Measurements from ENCODE around the gene PRKX.
"Not testable (repeated sequence)": the region's sequence is repeated elsewhere in the genome, so short reads cannot be mapped to it uniquely, and the experiment has no call there.

The PRKX gene

DNA sequence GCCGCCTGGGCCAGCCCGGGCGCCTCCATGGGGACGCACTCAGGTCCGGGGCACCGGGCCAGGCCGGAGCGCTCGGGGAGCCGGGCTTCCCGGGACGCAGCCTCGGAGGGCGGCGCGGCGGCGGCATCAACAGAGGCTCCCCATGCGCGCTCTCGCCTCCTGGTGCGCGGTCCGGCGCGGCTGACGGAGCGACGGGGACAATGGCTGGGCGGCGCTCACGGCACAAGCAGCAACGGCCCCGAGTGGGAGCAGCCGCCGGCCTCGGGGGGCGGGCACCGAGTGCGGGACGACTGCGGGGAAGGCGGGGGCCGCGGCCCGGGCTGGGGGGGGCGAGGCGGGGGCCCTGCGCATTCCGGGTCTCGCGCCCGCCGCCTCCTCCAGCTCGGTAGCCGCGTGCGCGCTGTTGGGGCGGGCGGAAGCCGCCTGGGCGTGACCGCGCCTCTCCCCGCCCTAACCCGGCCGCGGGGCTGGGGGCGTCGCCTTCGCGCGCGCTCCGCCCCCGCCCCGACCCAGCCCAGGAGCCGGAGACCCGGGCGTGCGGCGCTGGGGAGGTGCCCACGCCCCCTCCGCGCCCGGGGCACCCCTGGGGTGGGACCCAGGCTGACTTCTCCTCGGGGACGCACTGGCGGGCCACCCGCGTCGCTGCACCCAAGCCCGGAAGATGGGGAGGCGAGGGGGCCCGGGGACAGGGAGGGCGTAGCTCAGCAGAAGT, at the start of gene PRKX:
TSS of gene PRKX (minus strand) at position 425 of the 712 bp plus-strand sequence. CDS start at position 29, 396 bp downstream.
- peak; percentile 39 to 69 for DNase-seq (ENCODE audit: low read depth in 2 of 2)

DNA sequence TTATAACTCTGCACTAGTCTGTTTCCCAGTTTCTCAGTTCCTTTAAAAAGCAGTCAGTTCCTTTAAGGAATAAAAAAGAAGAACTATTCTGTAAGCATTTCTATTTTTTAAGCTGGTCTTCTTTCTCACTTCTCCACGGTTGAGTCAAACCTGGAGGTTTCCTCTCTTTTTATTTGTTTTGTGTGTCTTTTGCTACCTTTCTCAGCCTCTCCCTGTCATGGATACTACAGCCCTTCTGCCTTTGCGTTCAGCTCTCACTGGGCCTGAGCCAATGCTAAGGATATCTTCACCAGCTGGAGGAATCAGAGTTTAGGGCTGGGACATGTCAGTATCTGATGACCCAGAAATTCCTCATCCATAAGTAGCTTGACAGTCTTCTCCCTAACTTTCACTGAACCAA, 49.7 kb upstream of the PRKX start:
- DNase-seq (ENCODE audit: low read depth in 2 of 2), result no peak

DNA sequence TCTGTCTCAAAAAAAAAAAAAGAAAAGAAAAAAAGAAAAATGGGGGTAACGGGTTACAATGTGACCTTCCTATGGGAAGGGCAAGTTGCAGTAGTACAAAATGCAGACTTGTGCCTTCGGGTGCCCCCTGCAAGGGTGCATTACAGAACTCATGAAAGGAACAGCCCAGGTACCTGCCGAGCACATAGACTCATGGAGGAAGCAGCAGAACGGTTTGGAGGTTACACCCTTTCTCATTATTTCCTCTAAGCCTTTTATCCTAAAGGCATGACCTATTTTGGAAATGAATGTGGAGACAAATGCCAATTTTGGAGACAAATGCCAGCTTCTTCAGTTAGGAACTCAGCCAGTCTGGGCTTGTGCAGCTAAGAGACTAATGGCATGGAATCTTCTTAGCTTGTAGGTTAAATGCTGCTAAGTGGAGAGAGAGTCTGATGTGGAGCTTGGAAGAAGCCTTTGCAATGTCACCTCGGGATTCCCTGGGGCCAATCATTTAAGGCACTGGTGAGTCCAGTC, 44.1 kb upstream of the PRKX start:
- DNase-seq (ENCODE audit: low read depth in 2 of 2), result no peak

DNA sequence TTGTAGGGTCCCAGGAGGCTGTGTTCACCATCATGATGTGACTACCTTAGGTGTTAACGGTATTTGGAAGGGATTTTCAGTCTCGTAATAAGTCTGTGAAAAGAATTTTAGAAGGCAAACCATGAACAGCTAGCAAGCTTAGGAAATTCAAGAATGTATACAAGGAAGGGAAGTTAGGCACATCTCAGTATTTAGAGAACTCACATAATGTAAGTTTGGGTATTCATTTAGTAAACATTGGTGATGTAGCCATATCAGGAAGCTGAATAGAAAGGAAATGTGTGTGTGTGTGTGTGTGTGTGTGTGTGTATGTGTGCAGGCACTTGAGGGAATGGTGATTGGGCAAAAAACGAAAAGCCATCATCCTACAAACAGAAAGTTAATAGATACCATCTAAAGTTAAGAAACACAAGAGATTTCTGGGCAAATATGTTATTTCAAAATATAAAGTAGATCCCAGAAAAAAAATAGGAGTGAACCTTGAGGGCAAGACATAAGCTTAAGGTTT, 34.7 kb upstream of the PRKX start:
- DNase-seq (ENCODE audit: low read depth in 2 of 2), result no peak

DNA sequence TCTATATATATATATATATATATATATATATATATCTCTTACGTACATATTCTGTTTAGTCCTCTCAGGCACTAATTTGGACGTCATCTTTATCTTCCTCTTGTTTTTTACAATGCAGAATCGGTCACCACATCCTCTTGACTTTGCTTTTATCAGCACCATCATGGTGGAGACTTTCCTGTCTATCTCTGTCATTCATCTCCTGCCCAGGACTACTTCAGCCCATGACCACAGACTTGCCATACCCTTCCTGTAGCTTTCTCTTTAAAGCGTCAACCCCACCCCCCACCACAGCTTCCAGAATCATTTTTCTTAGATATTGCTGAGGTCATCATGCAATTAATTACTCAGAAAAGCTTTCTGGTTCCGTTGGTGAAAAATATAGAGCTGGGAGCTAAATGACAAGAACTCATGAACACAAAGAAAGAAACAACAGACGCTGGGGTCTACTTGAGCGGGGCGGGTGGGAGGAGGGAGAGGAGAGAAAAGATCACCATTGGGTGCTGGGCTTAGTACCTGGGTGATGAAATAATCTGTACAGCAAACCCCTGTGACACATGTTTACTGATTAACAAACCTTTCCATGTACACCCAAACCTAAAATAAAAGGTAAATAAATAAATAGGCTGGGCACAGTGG, 30.5 kb upstream of the PRKX start:
- DNase-seq (ENCODE audit: low read depth in 2 of 2), result peak; percentile 19 to 36

DNA sequence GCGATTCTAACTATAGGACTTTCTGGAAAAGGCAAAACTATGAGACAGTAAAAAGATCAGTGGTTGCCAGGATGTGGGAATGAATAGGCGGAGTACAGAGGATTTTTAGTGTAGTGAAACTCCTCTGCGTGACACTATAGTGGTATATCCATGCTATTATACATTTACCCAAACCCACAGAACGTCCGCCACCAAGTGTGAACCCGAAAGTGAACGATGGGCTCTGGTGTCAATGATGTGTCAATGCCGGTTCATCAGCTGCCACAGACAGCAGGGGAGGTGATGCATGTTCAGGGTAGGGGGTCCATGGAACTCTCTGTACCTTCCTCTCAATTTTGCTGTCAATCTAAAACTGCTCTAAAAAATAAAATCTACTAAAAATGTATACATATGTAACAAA, 27.5 kb upstream of the PRKX start:
- DNase-seq (ENCODE audit: low read depth in 2 of 2), result not testable (repeated sequence)

DNA sequence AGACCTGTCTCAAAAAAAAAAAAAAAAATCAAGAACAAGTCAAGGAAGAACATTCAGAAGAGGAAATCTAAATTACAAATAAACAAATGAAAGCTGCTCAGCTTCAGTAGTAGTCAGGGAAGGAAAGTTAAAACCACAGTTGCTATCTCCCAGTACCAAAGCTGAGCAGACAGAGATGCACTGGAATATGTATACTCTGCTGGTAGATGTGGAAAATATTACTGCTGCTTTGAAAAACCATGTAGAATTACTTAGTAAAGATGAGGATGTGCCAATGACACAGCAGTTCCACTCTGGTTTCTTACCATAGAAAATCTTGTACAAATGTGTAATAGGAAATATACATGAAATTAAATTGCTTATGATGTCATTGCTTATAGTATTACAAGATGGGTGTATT, 25.1 kb upstream of the PRKX start:
- DNase-seq (ENCODE audit: low read depth in 2 of 2), result no peak

DNA sequence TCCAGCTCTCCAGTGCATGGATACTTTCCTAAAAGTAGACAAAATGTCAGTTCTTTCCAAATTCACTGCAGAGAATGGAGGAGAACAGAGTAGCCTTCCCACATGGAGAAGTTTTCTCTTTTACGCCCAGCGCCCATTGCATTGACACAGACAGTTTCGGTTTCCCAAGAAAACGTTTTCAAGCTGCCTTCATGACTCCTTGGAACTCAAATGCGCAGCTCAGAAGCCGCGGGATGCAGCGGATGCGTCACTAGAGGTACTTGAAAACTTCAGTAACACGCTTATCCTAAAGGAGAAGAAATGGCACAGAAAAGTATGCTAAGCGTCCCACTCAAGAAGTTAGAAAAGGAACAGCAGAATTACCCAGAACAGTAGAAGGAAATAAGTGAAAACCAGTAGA, 23.1 kb upstream of the PRKX start:
- DNase-seq (ENCODE audit: low read depth in 2 of 2), result not testable (repeated sequence)

DNA sequence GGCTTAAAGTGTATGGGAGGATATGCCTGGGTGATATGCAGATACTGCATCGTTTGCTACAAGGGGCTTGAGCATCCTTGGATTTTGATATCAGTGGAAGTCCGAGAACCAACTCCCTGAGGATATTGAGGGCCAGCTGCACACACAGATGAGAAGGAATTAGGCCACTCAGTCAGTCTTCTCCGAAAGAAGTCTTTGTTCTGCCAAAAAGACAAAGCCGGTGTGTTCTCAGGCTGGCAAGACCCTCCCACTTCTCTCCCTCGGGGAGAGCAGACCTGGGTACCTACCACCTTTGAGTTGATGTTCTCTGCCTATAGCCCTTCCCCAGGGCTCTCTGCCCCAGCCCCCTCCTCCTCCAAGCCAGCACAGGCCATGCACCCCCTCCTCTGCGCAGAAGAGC, 22.4 kb upstream of the PRKX start:
- DNase-seq (ENCODE audit: low read depth in 2 of 2), result not testable (repeated sequence)

DNA sequence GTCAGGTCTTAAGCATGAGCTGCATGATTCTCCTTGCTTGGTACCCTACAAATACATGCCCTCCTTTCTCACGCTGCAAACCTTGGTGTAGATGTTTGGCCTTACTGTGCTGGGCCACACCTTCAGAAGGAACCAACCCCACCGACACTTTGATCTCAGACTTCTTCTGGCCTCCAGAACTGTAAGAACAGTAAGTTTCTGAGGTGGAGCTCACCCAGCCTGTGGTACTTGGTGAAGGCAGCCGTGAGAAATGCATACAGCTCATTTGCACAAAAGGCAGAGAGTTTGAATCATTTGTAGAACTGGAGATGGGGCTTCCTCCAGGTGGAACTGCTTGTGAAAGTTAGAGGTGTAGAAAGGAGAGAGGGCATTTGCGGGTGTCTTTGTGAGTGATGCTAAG, 21.0 kb upstream of the PRKX start:
- DNase-seq (ENCODE audit: low read depth in 2 of 2), result not testable (repeated sequence)

DNA sequence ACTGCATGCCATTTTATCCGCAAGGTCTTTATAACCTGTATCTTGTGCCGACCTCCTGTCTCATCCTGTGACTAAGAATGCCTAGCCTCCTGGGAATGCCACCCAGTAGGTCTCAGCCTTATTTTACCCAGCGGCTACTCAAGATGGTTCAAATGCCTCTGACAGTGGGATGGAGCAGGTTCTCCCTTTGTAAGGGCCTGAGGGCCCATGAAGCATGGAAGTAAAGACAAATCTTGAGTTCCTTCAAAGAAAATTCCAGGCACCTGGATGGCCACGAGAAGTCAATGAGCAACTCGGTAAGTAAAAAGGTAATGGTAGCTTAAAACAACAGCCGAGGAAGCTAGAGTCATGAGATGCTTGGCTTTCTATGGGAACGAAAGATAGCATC, 19.6 kb upstream of the PRKX start:
- no peak for DNase-seq (ENCODE audit: low read depth in 2 of 2)

DNA sequence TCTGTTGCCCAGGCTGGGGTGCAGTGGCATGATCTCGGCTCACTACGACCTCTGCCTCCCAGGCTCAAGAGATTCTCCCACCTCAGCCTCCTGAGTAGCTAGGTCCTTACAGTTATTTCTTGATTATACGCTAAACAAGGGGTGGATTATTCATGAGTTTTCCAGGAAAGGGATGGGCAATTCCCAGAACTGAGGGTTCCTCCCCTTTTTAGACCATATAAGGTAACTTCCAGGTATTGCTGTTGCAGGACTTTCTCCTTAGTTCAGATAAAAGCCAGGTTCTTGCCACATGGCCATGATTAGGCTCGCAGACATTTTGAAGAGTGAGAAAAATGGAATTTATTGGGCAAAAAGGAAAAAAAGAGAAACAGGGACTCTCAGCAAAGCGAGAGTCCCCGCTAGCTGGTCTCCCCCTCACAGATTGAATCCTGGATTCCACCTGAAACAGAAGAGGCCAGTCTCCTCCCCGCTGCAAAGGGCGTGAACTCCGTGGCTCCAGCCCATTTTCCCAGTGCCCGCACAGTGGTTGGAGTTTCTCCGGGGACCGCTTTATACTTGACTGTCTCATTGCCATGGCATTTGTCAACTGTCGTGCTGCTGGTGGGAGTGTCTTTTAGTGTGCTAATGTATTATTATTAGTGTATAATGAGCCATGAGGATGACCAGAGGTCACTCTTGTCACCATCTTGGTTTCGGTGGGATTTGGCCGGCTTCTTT, 19.0 kb upstream of the PRKX start:
- not testable (repeated sequence) for DNase-seq (ENCODE audit: low read depth in 2 of 2)

DNA sequence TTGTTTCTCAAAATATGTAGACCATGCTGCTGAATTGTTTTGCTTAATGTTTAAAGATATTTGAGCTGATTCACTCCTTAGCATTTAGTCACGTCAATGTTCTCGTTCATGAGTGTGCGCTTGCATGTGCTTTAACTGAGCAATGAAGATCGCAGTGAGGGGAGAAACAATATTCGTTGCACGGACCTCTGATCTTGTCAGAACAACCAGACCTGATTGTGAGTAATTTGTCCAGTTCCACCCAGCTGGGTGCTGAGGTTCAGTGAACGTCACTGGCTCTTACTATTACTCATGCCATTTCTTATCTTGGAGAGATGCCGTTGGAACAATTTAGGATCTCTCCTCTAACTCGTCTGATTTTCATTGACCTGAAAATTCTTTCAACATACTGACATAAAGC, 15.0 kb upstream of the PRKX start:
- DNase-seq (ENCODE audit: low read depth in 2 of 2), result no peak

DNA sequence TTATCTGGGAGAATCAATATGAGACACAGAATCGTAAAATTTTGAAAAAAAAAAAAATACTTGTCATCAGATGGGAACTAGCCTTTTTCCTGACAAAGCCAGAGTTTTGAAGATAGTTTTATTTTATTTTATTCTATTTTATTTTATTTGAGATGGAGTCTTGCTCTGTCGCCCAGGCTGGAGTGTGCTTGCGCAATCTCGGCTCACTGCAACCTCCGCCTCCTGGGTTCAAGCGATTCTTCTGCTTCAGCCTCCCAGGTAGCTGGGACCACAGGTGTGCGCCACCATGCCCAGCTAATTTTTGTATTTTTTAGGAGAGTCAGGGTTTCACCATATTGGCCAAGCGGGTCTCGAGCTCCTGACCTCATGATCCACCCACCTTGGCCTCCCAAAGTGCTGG, 10.0 kb upstream of the PRKX start:
- DNase-seq (ENCODE audit: low read depth in 2 of 2), result not testable (repeated sequence)

DNA sequence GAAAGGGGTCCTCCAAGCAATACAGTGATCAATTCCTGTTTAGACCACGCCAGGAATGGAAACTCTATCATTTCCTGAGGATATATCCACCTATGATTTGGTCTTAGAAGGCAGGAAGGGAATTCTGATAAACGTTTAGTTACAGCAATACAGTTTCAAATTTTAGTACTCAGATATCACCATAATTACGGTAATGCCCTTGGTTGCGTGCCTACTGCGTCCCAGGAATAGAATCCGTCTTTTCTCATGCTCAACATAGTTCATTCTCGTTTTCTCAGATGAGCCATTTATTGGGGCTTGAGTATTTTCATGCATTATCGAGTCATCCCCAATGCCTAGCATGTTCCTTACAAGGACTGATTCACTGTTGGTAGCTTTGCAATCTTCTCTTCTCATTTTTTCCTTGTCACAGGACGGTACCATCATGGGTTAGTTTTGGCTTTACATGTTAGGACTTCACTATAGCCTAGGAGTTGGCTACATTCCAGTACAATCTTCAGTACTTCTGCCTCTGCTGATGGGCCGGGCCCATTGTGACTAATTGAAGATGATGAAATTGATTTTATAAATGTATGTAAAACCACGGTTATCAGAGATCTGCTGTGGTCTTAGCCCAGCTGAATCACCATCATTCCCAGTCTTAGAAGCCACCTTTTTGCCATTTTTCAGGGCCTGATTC, 4.4 kb upstream of the PRKX start:
- no peak for DNase-seq (ENCODE audit: low read depth in 2 of 2)

DNA sequence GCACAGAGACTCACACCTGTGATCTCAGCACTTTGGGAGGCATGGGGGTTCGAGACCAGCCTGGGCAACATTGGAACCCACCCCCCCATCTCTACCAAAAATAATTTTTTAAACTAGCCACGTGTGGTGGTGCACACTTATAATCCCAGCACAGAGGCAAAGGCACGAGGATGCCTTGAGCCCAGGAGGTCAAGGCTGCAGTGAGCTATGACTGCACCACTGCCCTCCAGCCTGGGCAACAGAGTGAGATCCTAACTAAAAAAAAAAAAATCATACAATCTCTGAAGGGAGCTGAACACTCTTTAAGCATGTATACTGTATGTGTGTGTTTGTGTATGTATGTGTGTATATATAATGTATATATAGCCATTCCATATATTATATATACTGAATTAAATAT, 2.5 kb upstream of the PRKX start:
- DNase-seq (ENCODE audit: low read depth in 2 of 2), result no peak

DNA sequence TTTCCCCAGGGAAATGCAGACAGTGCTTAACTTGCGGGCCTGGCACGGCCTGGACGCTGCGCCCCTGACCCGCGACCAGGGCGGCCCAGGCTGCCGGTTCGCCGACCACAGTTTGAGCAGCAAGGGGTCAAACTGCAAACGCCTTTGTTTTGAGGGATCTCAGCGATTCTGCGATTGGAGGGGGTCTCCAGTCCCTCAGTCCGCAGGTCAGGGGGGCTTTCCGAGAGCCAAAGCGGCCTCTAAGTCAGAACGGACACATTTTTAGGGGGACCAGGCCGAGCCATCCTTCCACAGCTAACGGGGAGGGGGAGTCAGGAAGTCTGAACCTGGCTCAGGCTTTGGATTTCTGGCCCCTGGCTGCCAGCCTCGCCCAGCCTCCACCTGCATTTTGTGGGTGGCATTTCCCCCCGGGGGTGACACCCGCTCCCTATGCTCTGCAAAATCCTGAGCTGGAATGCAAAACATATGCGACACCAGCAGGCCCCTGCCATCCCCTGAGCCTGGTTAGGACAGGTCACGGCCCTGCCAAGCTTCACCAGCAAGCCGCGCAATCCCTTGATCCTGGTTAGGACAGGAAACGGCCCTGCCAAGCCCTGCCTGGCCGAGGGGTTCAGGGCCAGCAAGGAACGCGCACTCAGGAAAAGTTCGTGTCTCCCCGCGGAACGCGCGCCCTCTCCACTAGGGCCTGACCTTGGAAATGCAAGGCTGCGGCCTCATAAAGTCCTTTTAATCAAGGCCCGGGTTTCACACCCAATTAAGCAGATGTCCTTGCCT, 1.4 kb upstream of the PRKX start:
- DNase-seq (ENCODE audit: low read depth in 2 of 2), result not testable (repeated sequence)

DNA sequence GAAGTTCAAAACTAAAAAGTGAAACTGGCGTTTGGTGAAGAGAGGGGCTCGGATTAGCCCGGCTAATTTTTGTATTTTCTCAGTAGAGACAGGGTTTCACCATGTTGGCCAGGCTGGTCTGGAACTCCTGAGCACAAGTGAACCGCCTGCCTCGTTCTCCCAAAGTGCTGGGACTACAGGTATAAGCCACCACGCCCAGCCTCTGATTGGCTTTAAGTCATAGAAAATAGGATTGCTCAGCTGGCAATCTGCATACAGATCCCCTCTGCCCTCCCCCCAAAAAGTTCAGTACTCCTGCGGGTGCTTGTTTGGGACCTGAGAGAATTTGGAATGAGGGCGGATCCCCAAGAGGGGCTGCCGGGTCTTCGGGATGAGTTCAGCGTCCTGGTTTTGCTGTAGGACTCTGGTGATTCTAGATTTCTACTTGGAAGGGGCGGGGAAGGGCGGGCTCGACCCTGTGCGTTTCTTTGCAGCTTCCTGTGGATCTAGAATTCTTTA, 537 bp upstream of the PRKX start:
- DNase-seq (ENCODE audit: low read depth in 2 of 2), result no peak

DNA sequence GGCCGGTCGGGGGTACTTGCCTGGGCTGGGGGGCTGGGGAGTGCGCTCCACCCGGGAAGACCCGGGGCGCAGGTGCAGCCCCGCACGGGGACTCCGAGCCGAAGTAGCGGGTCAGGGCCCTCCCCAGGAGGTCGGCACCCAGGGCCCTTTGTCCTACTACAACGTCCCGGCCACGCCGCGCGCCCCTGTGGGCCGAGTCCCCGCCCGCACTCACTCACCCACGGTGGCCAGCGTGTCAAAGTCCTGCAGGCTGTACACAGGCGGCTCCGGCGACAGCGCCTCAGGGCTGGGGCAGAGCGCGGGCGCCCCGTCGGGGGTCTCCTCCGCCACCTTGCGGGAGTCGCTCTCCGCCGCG, 602 bp downstream of the PRKX start:
- no peak for DNase-seq (ENCODE audit: low read depth in 2 of 2)

DNA sequence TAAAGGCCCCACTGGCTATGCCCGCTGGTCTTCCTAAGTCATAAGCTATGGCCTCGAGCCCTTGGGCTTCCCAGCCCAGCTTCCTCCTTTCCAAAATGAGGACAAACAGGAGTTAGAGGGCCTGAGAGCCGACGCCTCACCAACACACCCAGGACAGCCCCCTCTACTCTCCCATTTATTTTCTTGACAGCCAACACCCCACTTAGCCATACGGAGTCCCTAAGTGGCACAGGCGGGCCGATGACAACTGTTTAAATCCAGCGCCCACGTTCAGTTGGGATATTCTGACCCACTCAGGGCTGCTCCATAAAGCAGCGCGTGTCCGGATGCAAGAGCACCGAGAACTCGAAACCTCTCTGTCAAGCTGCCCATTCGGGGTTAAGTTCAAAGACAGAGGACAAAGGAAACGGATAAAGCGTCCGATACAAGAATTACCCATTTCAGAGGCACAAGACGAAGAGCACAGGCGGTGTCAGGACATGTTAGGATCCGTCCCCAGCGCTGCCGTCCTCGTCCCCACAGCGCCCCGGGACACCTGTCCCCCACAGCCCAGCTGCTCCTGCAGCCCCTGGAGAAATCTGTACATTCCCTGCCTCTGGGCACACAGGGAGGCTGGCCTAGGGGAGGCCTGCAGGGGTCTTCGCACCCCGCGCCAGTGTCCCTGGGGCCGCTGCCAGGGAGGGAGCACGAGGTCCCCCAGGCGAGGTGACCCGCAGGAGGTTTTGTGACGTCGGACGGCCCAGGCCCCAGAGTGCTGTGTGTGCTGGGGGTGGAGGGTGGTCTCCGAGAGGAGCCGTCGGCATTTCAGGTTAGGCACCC, 1.2 kb downstream of the PRKX start:
- no peak for DNase-seq (ENCODE audit: low read depth in 2 of 2)

Measured in stimulated activated CD8-positive, alpha-beta memory T cell treated with anti-CD3 and anti-CD28 coated beads, Interleukin-7, amount 100 ng/mL, for 1 hour (primary cell).